HepG2 (cell line): Measurements from ENCODE around the gene KIAA2012. TPM values are rescaled to one million over a fixed set of nuclear protein-coding genes. Genes with fewer than 3 reads are reported as not detected.

Experiments used
- ATAC-seq: fragments of 200-7000 bp; cut with Tn5 transposase; 3 replicates; pipeline ENCODE4 v1.9.1; 2020; ENCODE audit warnings: mild to moderate bottlenecking, moderate library complexity
- BruUV-seq: library from RNA; stranded (reverse); fragments of 400-500 nt; replicated peaks from 2 replicates; lab custom pipeline; 2021; lab: Mats Ljungman, UMichigan
- CTCF ChIA-PET: fragments of 300-600 bp; formaldehyde crosslinking; extraction: SDS; loops from one replicate; lab custom pipeline; 2021; ENCODE audit warnings: low total read pairs, inconsistent platforms, low intra/inter-chr PET ratio; lab: Yijun Ruan, JAX
- POLR2A ChIA-PET: fragments of 350-600 bp; sonication (Branson Sonifier 250); formaldehyde crosslinking; loops from one replicate; lab custom pipeline; 2020; ENCODE audit warnings: antibody characterized with exemption, inconsistent platforms; lab: Yijun Ruan, JAX
- DNase-seq: peaks from one replicate; pipeline ENCODE4 v3.0.0-alpha.2; 2015; ENCODE audit warnings: low spot score
- FAIRE-seq: peaks from 3 replicates; lab custom pipeline; 2011; peaks lifted over from hg19 to GRCh38; lab: Jason Lieb, UNC
- H2AFZ ChIP-seq: one replicate; pipeline ENCODE4 v1.6.1; 2011; ENCODE audit warnings: low read length, inconsistent platforms
- H3K27ac ChIP-seq: fragments of 300-600 bp; 3 replicates; pipeline ENCODE4 v1.8.0; 2011; ENCODE audit warnings: mixed run types, mild to moderate bottlenecking, mixed read lengths, low read length, inconsistent platforms; ENCODE audit not compliant: insufficient read depth; ENCODE audit errors: extremely low read length
- H3K27me3 ChIP-seq, 2 experiments: fragments of 200-600 bp in 1 of 2; 2 replicates in 1 of 2; 3 replicates in 1 of 2; pipeline versions ENCODE4 v1.6.0 to v1.8.0; 2011; ENCODE audit warnings: low read length in 2 of 2, mild to moderate bottlenecking in 2 of 2, moderate library complexity in 2 of 2, inconsistent platforms in 1 of 2; ENCODE audit not compliant: insufficient read depth in 2 of 2, control insufficient read depth in 1 of 2
- H3K36me3 ChIP-seq, 2 experiments: fragments of 200-600 bp in 1 of 2; replicated peaks in 1 of 2; 2 replicates in 1 of 2; 3 replicates in 1 of 2; pipeline versions ENCODE4 v1.5.1 to v1.8.0; 2011; ENCODE audit warnings: low read length in 2 of 2, inconsistent platforms in 1 of 2; ENCODE audit not compliant: insufficient read depth in 2 of 2, control insufficient read depth in 1 of 2
- H3K4me1 ChIP-seq: 2 replicates; pipeline ENCODE4 v1.5.1; 2012; ENCODE audit warnings: low read length, inconsistent platforms; ENCODE audit not compliant: insufficient read depth
- H3K4me2 ChIP-seq: 2 replicates; pipeline ENCODE4 v1.6.0; 2011; ENCODE audit warnings: low read depth, low read length, inconsistent platforms
- H3K4me3 ChIP-seq, 3 experiments: fragments of 200-600 bp in 1 of 3; sonication (generic), shearing (Covaris generic) in 1 of 3; replicated peaks in 1 of 3; 2 replicates each; pipeline ENCODE4 v1.5.1; 2011 to 2016; ENCODE audit warnings: low read length in 3 of 3, inconsistent platforms in 2 of 3, low read depth in 2 of 3, mild to moderate bottlenecking in 2 of 3, control low read depth in 1 of 3, mixed read lengths in 1 of 3; ENCODE audit not compliant: insufficient read depth in 1 of 3
- H3K79me2 ChIP-seq: one replicate; pipeline ENCODE4 v1.6.1; 2011; ENCODE audit warnings: low read length, inconsistent platforms; ENCODE audit not compliant: insufficient read depth
- H3K9ac ChIP-seq: 2 replicates; pipeline ENCODE4 v1.6.0; 2011; ENCODE audit warnings: mild to moderate bottlenecking, low read depth, low read length, inconsistent platforms; ENCODE audit not compliant: insufficient read depth
- H3K9me3 ChIP-seq: 2 replicates; pipeline ENCODE4 v1.5.1; 2012; ENCODE audit warnings: mild to moderate bottlenecking, low read length
- H4K20me1 ChIP-seq: 2 replicates; pipeline ENCODE4 v1.6.0; 2011; ENCODE audit warnings: inconsistent platforms, mild to moderate bottlenecking, low read length, moderate library complexity; ENCODE audit not compliant: insufficient read depth
- FOXA1 ChIP-seq, 2 experiments: fragments of 450-650 bp in 1 of 2; sonication (generic) in 1 of 2; formaldehyde crosslinking in 1 of 2; IDR thresholded peaks; 2 replicates each; pipeline versions ENCODE4 v1.4.0 to v1.6.1; 2016 to 2020; ENCODE audit warnings: missing genetic modification reagents in 1 of 2
- MEF2D ChIP-seq: sonication (generic); formaldehyde crosslinking; IDR thresholded peaks from 2 replicates; pipeline ENCODE4 v1.5.1; 2020; ENCODE audit warnings: mild to moderate bottlenecking, missing genetic modification reagents
- RFX3 ChIP-seq: IDR thresholded peaks from 2 replicates; pipeline ENCODE4 v1.6.1; 2016; ENCODE audit warnings: missing biosample characterization, missing genetic modification reagents
- SMYD3 ChIP-seq: sonication (generic); formaldehyde crosslinking; IDR thresholded peaks from 2 replicates; pipeline ENCODE4 v1.8.1; 2023; ENCODE audit warnings: mild to moderate bottlenecking, missing genetic modification reagents
- SOX5 ChIP-seq: IDR thresholded peaks from 2 replicates; pipeline ENCODE4 v1.6.1; 2016; ENCODE audit warnings: borderline replicate concordance
- TEAD3 ChIP-seq: optimal IDR thresholded peaks from 2 replicates; pipeline ENCODE3; 2016; ENCODE audit warnings: borderline replicate concordance
- ZNF160 ChIP-seq: sonication (generic); formaldehyde crosslinking; IDR thresholded peaks from 2 replicates; pipeline ENCODE4 v1.8.0; 2022; ENCODE audit warnings: mild to moderate bottlenecking, inconsistent platforms, missing genetic modification reagents
- ZNF367 ChIP-seq: sonication (generic); formaldehyde crosslinking; IDR thresholded peaks from 2 replicates; pipeline ENCODE4 v1.4.0; 2020; ENCODE audit warnings: missing genetic modification reagents, borderline replicate concordance
- ZNF816 ChIP-seq: sonication (generic); formaldehyde crosslinking; IDR thresholded peaks from 2 replicates; pipeline ENCODE4 v1.8.0; 2022; ENCODE audit warnings: missing genetic modification reagents, mild to moderate bottlenecking, borderline replicate concordance
- ZSCAN29 ChIP-seq: sonication (generic); formaldehyde crosslinking; conservative IDR thresholded peaks from 2 replicates; pipeline ENCODE4 v1.4.0; 2020; ENCODE audit warnings: mild to moderate bottlenecking, missing genetic modification reagents
- WGBS: methylation state at CpG from one replicate; pipeline ENCODE4 v1.1.6; 2017; ENCODE audit warnings: low lambda C conversion rate; 5-methylcytosine and 5-hydroxymethylcytosine counted together
- in situ Hi-C: cut with HindIII; loops from 2 replicates; pipeline ENCODE4 v1.10.0; 2017; ENCODE audit warnings: low pct_unique_long_range_greater_than_20kb; ENCODE audit not compliant: extremely low pct_ligation_motif_present
- intact Hi-C: fragments of 100-400 bp; cut with micrococcal nuclease; formaldehyde crosslinking; loops from one replicate; pipeline ENCODE4 v1.10.0; 2022; ENCODE audit not compliant: unreplicated experiment
- polyA plus RNA-seq, 8 experiments: library from polyadenylated mRNA; depleted of rRNA in 3 of 8; stranded (reverse) in 7 of 8; unstranded in 1 of 8; fragments of >200 nt; fragmentation: Illumina TruSeq in 4 of 8; extraction: Trizol in 4 of 8; gene quantifications; 2 replicates each; pipeline versions ENCODE4 v1.2.1 to v1.2.3, GENCODE V29; 2011 to 2016; ENCODE audit warnings: low read depth in 4 of 8, missing spikeins in 1 of 8, mixed read lengths in 1 of 8; ENCODE audit not compliant: insufficient read depth in 1 of 8
- total RNA-seq, 5 experiments: library from RNA; depleted of rRNA; stranded (reverse); fragments of >200 nt; fragmentation: Illumina TruSeq; extraction: Trizol; gene quantifications; 2 replicates each; pipeline ENCODE4 v1.2.3, GENCODE V29; 2016; ENCODE audit warnings: low read depth in 1 of 5
- TF ChIP-seq, protein P1 (sequence below): IDR thresholded peaks from 2 replicates; pipeline ENCODE4 v1.6.1; 2016; ENCODE audit warnings: missing compliant biosample characterization, missing genetic modification reagents, borderline replicate concordance
- TF ChIP-seq, protein P2 (sequence below): sonication (generic); formaldehyde crosslinking; IDR thresholded peaks from 2 replicates; pipeline ENCODE4 v1.9.0; 2021; ENCODE audit warnings: missing genetic modification reagents, borderline replicate concordance
- TF ChIP-seq, protein P3 (sequence below): IDR thresholded peaks from 2 replicates; pipeline ENCODE4 v1.6.1; 2016; ENCODE audit warnings: low read depth, control low read depth
- TF ChIP-seq, protein P4 (sequence below): sonication (generic); formaldehyde crosslinking; IDR thresholded peaks from 2 replicates; pipeline ENCODE4 v1.8.0; 2022; ENCODE audit warnings: missing genetic modification reagents, low read depth, mild to moderate bottlenecking, borderline replicate concordance

KIAA2012 gene
- total and polyA plus RNA-seq, 2 of the 13 experiments (the other 11 are each of a cell fraction or from before 2014, with no cell fraction given) = not detected

- CTCF ChIA-PET = no interaction called here
- in situ Hi-C loops = no loop called here
These were observed 67.6 kb downstream of the KIAA2012 start for GRCh38 chr2:202140522-202141252.

More at GRCh38 chr2:202140522-202141252, 67.6 kb downstream of the KIAA2012 start:
- intact Hi-C loops = no loop called here
- Histone ChIP-seq H3K27me3 (peaks cover 2 to 10% of the 10 kb centered on the region in 2 experiments; a peak in 1 of 5 replicates), H2AFZ (no peak overlapping the region), H3K4me1 (peaks cover under 1% of the 10 kb centered on the region), H3K79me2 (no peaks in the 10 kb centered on the region), H3K9me3 (no peaks in the 10 kb centered on the region), H3K4me3 (no peak overlapping the region), H3K27ac (no peak overlapping the region), H3K4me2 (no peak overlapping the region), H3K36me3 (no peaks in the 10 kb centered on the region), H3K9ac (no peak overlapping the region), H4K20me1 (no peaks in the 10 kb centered on the region)
- TF ChIP-seq, protein P1, sequence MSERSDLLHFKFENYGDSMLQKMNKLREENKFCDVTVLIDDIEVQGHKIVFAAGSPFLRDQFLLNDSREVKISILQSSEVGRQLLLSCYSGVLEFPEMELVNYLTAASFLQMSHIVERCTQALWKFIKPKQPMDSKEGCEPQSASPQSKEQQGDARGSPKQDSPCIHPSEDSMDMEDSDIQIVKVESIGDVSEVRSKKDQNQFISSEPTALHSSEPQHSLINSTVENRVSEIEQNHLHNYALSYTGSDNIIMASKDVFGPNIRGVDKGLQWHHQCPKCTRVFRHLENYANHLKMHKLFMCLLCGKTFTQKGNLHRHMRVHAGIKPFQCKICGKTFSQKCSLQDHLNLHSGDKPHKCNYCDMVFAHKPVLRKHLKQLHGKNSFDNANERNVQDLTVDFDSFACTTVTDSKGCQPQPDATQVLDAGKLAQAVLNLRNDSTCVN (CRISPR knock-in tag) = no peak
- TF ChIP-seq, protein P2, sequence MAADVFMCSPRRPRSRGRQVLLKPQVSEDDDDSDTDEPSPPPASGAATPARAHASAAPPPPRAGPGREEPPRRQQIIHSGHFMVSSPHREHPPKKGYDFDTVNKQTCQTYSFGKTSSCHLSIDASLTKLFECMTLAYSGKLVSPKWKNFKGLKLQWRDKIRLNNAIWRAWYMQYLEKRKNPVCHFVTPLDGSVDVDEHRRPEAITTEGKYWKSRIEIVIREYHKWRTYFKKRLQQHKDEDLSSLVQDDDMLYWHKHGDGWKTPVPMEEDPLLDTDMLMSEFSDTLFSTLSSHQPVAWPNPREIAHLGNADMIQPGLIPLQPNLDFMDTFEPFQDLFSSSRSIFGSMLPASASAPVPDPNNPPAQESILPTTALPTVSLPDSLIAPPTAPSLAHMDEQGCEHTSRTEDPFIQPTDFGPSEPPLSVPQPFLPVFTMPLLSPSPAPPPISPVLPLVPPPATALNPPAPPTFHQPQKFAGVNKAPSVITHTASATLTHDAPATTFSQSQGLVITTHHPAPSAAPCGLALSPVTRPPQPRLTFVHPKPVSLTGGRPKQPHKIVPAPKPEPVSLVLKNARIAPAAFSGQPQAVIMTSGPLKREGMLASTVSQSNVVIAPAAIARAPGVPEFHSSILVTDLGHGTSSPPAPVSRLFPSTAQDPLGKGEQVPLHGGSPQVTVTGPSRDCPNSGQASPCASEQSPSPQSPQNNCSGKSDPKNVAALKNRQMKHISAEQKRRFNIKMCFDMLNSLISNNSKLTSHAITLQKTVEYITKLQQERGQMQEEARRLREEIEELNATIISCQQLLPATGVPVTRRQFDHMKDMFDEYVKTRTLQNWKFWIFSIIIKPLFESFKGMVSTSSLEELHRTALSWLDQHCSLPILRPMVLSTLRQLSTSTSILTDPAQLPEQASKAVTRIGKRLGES = no peak
- TF ChIP-seq ZSCAN29 (CRISPR knock-in tag) = no peak
- TF ChIP-seq RFX3 (CRISPR knock-in tag) = no peak
- TF ChIP-seq, protein P3, sequence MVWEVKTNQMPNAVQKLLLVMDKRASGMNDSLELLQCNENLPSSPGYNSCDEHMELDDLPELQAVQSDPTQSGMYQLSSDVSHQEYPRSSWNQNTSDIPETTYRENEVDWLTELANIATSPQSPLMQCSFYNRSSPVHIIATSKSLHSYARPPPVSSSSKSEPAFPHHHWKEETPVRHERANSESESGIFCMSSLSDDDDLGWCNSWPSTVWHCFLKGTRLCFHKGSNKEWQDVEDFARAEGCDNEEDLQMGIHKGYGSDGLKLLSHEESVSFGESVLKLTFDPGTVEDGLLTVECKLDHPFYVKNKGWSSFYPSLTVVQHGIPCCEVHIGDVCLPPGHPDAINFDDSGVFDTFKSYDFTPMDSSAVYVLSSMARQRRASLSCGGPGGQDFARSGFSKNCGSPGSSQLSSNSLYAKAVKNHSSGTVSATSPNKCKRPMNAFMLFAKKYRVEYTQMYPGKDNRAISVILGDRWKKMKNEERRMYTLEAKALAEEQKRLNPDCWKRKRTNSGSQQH (CRISPR knock-in tag) = no peak
- TF ChIP-seq FOXA1 (IDR thresholded peaks at IDR 0.05) = no peak
- TF ChIP-seq FOXA1 (CRISPR knock-in tag; IDR thresholded peaks at IDR 0.05) = no peak
- TF ChIP-seq MEF2D (CRISPR knock-in tag) = no peak
- no peak for TF ChIP-seq ZNF160 (CRISPR knock-in tag)
- TF ChIP-seq, protein P4, sequence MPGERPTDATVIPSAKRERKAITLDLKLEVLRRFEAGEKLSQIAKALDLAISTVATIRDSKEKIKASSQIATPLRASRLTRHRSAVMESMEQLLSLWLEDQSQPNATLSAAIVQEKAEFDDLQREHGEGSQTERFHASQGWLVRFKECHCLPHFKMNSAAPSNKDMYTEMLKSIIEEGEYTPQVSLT (CRISPR knock-in tag) = no peak
- no peak for TF ChIP-seq SMYD3 (CRISPR knock-in tag)
- no peak for TF ChIP-seq ZNF367 (CRISPR knock-in tag)
- TF ChIP-seq ZNF816 (CRISPR knock-in tag) = no peak
- TF ChIP-seq SOX5 (CRISPR knock-in tag) = no peak
- TF ChIP-seq TEAD3 (CRISPR knock-in tag) = no peak
- DNase-seq (no peak), FAIRE-seq (no peak), ATAC-seq (no peak)
- POLR2A ChIA-PET = no interaction called here
- no TSS peak for BruUV-seq
- 43% methylated on average over 11 of the region's 12 CpGs for WGBS
